Stimulated activated naive CD8-positive, alpha-beta T cell treated with anti-CD3 and anti-CD28 coated beads, Interleukin-15, amount 100 ng/mL, for 72 hours (primary cell): ENCODE data around the gene CDH2.
A peak's percentile ranks its signal among the peaks of the same experiment; 100 is the strongest.

ENCODE experiments used
- ATAC-seq: fragments of 150-1000 bp; cut with Tn5 transposase; 2 replicates; pipeline ENCODE4 v1.10.0; 2021; ENCODE audit warnings: mild to moderate bottlenecking, moderate library complexity
- DNase-seq, 2 donors: peaks; one replicate each; pipeline ENCODE4 v3.0.0; 2021 to 2022
- H3K27ac Mint-ChIP-seq, 2 donors: one replicate each; pipeline ENCODE4 v1.8.0; 2022; ENCODE audit warnings: mild to moderate bottlenecking in 2 of 2, mixed read lengths in 2 of 2, moderate library complexity in 2 of 2
- H3K27me3 Mint-ChIP-seq: one replicate; pipeline ENCODE4 v1.8.0; 2022; ENCODE audit warnings: mixed read lengths
- H3K4me1 Mint-ChIP-seq: one replicate; pipeline ENCODE4 v1.8.0; 2022; ENCODE audit warnings: mild to moderate bottlenecking, mixed read lengths
- H3K4me3 Mint-ChIP-seq, 2 donors: one replicate each; pipeline ENCODE4 v1.8.0; 2022; ENCODE audit warnings: mild to moderate bottlenecking in 2 of 2, mixed read lengths in 2 of 2, moderate library complexity in 1 of 2
- H3K9me3 Mint-ChIP-seq, 2 donors: one replicate each; pipeline ENCODE4 v1.8.0; 2022; ENCODE audit warnings: mixed read lengths in 2 of 2

The CDH2 gene

DNA sequence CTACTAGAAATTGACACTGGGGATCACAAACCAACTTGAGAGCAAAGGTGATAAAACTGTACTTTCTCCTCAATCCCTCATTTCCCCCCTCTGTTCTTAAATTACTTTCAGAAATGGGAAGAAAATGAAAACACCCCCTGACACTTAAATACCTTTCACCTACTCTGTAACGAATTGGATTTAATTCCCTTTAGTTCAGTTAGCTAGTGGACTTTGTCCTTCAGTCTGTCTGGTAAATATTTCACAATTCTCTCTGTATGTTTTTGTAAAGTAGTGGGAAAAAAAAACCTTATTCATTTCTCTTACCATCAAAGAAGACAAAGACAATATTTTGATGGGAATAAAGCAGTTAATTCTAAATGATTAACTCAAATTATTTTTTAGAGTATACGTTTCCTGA is 85.7 kb downstream of the CDH2 start:
- no peak for DNase-seq
- no peak overlapping the region for H3K4me3 Mint-ChIP-seq
- ATAC-seq: no peak
- peaks cover 0 to 6% of the 10 kb centered on the region in 2 donors for H3K9me3 Mint-ChIP-seq
- no peak overlapping the region for H3K27ac Mint-ChIP-seq
- no peaks in the 10 kb centered on the region for H3K27me3 Mint-ChIP-seq
- no peaks in the 10 kb centered on the region for H3K4me1 Mint-ChIP-seq

DNA sequence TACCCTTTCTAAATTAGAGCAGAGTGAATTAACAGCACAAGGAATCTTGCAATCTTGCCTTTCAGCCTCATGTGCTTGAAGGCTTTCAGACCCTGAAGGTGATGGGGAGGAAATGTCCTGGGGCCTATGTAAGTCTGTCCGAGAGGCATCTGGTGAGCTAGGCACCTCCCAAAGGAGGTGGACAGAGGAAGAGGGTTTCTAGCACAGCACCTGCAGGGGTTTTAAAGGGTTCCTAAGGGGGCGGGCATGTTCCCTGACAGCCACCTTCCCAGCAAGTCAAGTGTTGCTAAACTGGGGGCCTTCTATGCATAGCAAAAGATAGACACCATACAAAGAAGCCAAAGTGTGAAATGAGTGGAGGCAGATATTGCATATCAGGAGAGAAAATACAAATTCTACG is 88.5 kb downstream of the CDH2 start:
- Mint-ChIP-seq H3K27ac (no peak overlapping the region), H3K4me1 (no peaks in the 10 kb centered on the region)
- no peak for ATAC-seq

DNA sequence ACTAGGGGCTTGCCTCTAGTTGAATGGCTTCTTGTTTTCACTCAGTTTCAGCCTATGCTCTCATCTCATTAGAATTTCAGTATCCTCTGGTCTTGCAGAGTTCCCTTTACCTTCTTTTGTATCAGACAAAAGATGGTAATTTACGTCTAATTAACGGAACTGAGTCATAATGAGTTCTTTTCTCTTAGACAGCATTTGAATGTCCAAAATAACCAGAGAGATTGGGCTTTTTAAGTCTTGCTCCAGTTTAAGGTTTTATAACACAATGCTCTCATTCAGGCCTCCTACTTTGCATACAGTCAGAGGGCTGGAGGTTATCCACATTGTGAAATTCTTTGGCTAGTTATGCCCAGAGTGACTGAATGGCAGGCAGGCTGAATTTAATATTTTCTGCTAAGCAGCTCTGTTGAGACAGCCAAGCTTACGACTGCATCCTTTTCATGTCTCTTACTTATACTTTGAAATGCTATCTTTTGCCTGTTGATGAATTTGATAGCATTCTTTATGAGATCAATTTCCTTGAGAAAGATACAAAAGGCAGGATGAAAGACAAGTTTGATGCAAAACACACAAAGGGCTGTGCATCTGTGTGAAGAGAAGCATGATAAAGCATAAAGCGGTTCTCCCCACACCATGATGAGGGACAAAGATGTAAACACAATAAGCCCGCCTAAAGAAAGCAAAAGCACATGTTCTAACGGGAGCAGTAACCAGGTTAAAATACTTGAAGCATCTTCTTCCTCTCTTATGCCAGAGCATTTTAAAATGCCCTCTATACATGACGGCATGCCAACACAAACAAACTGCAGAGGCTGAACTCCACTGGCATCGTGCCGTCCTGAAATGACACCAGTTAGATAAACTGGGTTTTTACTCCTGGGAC is 90.0 kb downstream of the CDH2 start:
- no peak overlapping the region for H3K4me3 Mint-ChIP-seq
- peak overlapping the region in 1 of 2 donors; percentile 42 for H3K27ac Mint-ChIP-seq
- no peaks in the 10 kb centered on the region for H3K4me1 Mint-ChIP-seq
- H3K27me3 Mint-ChIP-seq: no peaks in the 10 kb centered on the region
- peaks cover 0 to 14% of the 10 kb centered on the region in 2 donors for H3K9me3 Mint-ChIP-seq
- DNase-seq: no peak
- no peak for ATAC-seq

More for the DNA sequence above, 88.5 kb downstream of the CDH2 start:
- Mint-ChIP-seq H3K4me3 (no peak overlapping the region), H3K9me3 (peaks cover 0 to 14% of the 10 kb centered on the region in 2 donors), H3K27me3 (no peaks in the 10 kb centered on the region)
- DNase-seq: no peak

DNA sequence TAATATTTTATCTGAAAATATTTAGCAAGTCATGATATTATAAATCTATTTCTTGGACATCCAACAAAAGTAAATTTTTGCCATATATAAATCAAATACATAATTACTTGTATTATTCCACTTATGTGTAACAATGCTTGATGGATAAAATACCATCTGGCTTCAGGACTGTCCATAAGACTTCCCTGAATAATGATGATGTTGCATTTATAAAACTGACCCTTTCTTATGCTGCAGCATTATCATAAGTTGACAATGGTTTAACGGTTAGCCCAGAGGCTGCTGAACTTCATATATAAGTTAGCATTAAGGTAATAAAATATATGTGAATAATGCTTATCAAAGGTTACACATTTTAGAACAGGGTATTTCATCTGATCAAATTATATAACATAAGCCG is 95.4 kb downstream of the CDH2 start:
- H3K4me1 Mint-ChIP-seq: no peaks in the 10 kb centered on the region
- no peak overlapping the region for H3K4me3 Mint-ChIP-seq
- no peak overlapping the region for H3K27ac Mint-ChIP-seq
- ATAC-seq: no peak
- peaks cover 0 to 8% of the 10 kb centered on the region in 2 donors for H3K9me3 Mint-ChIP-seq
- H3K27me3 Mint-ChIP-seq: no peaks in the 10 kb centered on the region
- DNase-seq: no peak

DNA sequence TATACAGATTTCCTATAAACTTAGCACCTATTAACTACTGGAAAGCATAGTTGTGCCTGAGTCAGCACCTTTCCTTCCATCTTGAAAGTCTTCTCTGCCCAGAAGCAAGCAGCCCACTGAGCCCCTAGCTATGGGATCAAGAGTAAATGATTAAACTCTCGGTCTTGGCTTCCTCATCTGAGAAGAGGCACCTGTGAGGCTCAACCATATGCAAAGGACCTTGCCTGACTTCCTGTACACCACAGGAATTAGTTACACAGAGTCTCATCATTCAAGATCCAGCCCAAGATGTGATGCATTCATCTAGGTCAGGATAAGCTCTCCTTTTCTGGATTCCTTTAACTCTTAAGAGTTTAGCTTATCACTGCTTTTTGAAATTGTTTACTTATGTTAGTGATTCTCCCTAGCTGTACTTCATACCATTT is 96.0 kb downstream of the CDH2 start:
- ATAC-seq (no peak), DNase-seq (no peak)
- no peaks in the 10 kb centered on the region for H3K4me1 Mint-ChIP-seq
- H3K4me3 Mint-ChIP-seq: no peak overlapping the region
- H3K9me3 Mint-ChIP-seq: peaks cover 0 to 8% of the 10 kb centered on the region in 2 donors
- no peak overlapping the region for H3K27ac Mint-ChIP-seq
- no peaks in the 10 kb centered on the region for H3K27me3 Mint-ChIP-seq

DNA sequence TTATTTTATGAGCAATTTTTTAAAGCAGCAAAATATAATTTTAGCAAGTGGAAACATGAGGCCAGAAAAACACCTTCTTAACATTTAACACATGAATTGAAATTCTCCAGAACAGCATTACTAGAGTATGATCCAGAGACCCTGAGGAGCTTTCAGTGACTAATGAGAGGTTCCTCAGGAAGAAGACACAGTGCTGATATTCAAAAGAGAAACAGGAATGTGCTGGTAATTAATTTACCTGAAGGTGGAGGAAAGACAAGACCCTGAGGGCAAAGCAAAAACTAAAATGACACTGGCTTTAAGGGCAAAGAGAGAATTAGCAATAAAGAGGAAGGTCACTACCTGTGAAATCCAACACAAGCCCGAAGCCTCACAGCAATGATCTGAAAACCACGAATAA is 97.0 kb downstream of the CDH2 start:
- DNase-seq (no peak), ATAC-seq (no peak)
- Mint-ChIP-seq H3K4me3 (no peak overlapping the region), H3K27ac (no peak overlapping the region), H3K9me3 (peaks cover 0 to under 1% of the 10 kb centered on the region in 2 donors), H3K27me3 (no peaks in the 10 kb centered on the region), H3K4me1 (no peaks in the 10 kb centered on the region)

DNA sequence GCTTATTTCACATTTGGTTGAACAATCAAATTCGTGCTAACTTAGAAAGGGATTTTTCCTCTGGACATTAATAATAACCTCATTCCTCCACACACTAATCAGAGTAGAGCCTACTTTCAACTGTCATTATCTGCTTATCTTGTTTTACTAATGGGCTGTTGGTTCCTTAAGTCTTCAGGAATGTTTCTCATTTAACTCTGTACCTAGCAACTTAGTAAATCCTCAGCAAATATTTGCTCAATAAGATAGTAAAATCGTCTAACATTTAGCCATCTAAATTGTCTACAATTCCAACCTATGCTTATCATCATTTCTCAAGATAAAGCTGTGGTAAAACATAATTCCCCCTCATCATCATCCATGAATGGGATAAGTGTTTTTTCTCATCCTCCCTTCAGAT is 98.1 kb downstream of the CDH2 start:
- DNase-seq (no peak), ATAC-seq (no peak)
- H3K9me3 Mint-ChIP-seq: no peaks in the 10 kb centered on the region
- H3K4me3 Mint-ChIP-seq: no peak overlapping the region
- H3K27ac Mint-ChIP-seq: peak overlapping the region in 1 of 2 donors; percentile 5
- no peaks in the 10 kb centered on the region for H3K4me1 Mint-ChIP-seq
- no peaks in the 10 kb centered on the region for H3K27me3 Mint-ChIP-seq

DNA sequence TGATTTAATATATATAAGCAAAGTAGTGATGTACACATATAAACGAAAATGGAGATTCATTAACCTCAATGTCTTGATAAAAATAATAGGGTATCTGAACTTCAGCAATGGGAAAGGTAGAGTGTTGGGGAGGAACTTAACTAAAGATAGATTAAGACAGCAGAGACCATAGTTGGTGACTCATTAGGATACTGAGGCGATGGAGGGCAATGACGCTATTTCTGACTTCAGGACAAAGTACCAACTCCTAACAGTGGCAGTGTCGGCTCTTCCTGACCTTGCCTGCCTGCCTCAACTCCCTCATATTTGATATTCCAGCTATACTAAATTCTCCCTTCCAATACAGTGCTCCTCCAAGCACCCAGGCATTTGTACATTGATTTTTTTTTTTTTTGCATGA is 98.6 kb downstream of the CDH2 start:
- ATAC-seq (no peak), DNase-seq (no peak)
- Mint-ChIP-seq H3K4me1 (no peaks in the 10 kb centered on the region), H3K4me3 (no peak overlapping the region), H3K27me3 (no peaks in the 10 kb centered on the region), H3K27ac (peak overlapping the region in 1 of 2 donors; percentile 5), H3K9me3 (no peaks in the 10 kb centered on the region)

DNA sequence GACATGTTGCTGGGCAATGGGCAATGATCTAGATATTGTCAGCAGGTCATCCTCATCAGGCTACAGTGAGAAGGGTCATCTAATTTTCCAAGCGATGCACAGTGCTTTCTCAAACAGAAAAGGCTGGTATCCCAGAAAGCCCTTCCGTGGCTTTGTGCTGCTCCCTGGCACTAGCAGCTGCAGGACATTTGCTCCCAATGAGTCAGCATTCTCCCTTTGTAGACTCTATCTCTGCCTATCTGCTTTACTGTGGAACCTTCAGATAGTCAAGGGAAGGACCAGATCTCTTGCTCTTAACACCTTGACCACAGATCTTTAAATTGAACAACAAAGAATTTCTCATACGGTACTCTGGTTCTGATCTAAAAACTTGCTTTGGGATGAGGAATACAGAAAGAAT is 101.4 kb downstream of the CDH2 start:
- no peaks in the 10 kb centered on the region for H3K4me1 Mint-ChIP-seq
- no peak overlapping the region for H3K27ac Mint-ChIP-seq

DNA sequence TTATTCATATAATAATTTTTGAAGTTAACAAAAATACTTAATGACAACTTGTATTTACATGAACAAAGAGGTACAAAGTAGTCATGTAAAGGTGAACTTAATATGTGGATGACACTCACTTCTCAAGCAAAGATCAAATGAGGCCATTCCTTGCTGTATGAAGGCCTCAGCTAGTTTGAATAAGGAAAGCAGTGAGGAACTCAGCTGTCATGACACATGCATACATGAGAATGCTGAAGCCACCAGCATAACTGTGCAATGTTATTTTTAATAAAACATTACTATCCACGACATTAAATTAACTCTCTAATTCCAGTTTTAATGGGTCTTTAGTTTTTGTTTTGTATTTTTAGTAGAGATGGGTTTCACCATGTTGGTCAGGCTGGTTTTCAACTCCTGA is 102.9 kb downstream of the CDH2 start:
- no peak overlapping the region for H3K27ac Mint-ChIP-seq

More for the DNA sequence above, 101.4 kb downstream of the CDH2 start:
- no peak for DNase-seq
- no peak for ATAC-seq
- H3K9me3 Mint-ChIP-seq: peaks cover 7 to 11% of the 10 kb centered on the region in 2 donors
- no peaks in the 10 kb centered on the region for H3K27me3 Mint-ChIP-seq
- H3K4me3 Mint-ChIP-seq: no peak overlapping the region

DNA sequence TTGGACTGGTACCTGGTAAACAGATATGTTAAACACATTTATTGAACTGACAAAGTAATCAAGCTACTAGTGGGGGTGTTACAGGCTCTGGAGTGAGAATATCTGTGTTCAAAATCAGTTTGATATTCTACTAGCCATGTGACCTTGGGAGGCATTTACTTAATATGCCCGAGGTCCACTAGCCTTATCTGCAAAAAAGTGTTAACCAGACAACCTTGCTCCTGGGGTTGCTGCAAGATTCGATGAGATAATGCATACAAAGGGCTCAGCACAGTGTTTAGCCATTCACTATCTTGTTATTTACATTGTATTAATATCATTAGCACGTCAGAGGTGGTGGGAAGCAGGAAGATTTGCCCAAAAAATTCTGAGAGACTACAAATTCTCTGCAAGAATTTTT is 103.3 kb downstream of the CDH2 start:
- ATAC-seq: no peak
- Mint-ChIP-seq H3K9me3 (peaks cover 16 to 18% of the 10 kb centered on the region in 2 donors), H3K4me3 (no peak overlapping the region), H3K27ac (no peak overlapping the region), H3K27me3 (no peaks in the 10 kb centered on the region), H3K4me1 (no peaks in the 10 kb centered on the region)
- no peak for DNase-seq

More for the DNA sequence above, 102.9 kb downstream of the CDH2 start:
- Mint-ChIP-seq H3K4me1 (no peaks in the 10 kb centered on the region), H3K4me3 (no peak overlapping the region), H3K9me3 (peaks cover 16 to 18% of the 10 kb centered on the region in 2 donors), H3K27me3 (no peaks in the 10 kb centered on the region)
- ATAC-seq: no peak
- DNase-seq: no peak

DNA sequence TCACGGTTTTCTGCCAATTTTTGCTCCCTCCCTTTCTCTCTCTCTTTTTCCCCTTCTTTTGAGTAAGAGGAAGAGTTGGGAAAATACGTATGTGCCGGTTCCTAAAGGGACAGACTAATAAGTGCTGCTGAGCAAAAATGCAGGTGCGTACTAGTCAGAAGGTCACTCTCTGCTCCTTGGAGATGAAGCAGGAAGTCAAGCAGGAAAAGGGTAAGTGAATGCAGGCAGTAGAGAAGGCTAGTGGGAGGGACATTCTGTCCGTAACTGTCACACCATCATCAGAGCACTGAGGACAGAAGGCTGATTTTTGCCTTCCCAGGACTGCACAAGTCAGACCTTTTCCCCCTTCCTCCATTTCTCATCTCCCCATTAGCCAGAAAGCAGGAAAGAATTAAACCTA is 105.7 kb downstream of the CDH2 start:
- Mint-ChIP-seq H3K4me3 (no peak overlapping the region), H3K27me3 (no peaks in the 10 kb centered on the region), H3K4me1 (no peaks in the 10 kb centered on the region), H3K27ac (no peak overlapping the region), H3K9me3 (peaks cover 16 to 25% of the 10 kb centered on the region in 2 donors)
- ATAC-seq (no peak), DNase-seq (no peak)

DNA sequence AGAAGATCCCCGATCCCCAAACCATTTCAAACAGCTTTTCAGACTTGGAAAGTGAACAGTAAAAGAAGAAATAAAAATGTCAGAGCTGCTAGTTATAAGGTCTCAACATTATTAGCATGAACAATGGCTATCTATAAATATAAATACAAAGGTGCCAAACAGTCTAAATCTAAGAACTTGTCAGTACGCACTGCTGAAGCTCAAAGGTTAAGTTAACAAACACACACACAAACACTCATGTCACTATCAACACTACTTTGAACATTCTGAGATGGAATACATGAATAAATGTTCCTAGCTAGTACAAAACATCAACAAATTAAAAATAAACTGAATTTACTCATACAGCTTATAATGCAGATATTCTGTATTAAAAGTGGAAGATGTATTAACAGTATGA is 108.7 kb downstream of the CDH2 start:
- H3K9me3 Mint-ChIP-seq: peaks cover 16 to 30% of the 10 kb centered on the region in 2 donors
- no peaks in the 10 kb centered on the region for H3K4me1 Mint-ChIP-seq
- ATAC-seq: no peak
- H3K27ac Mint-ChIP-seq: no peak overlapping the region
- H3K4me3 Mint-ChIP-seq: no peak overlapping the region
- H3K27me3 Mint-ChIP-seq: no peaks in the 10 kb centered on the region
- DNase-seq: no peak

DNA sequence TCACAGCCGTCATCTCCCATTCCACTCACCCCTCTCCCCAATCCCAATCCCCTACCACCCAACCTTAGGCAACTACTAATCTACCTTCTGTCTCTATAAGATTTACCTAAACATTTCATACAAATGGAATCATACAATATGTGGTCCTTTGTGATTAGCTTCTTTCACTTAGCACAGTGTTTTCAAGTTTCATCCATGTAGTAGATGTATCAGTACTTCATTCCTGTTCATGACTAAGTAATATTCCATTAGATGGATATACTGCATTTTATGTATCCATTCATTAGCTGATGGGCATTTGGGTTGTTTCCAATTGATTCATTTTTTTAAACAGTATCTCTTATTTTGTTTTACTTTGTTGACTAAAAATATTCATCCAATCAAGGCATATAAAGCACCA is 109.6 kb downstream of the CDH2 start:
- no peak overlapping the region for H3K27ac Mint-ChIP-seq
- no peaks in the 10 kb centered on the region for H3K4me1 Mint-ChIP-seq
- DNase-seq (no peak), ATAC-seq (no peak)
- H3K4me3 Mint-ChIP-seq: no peak overlapping the region
- H3K9me3 Mint-ChIP-seq: peaks cover 14 to 29% of the 10 kb centered on the region in 2 donors
- no peaks in the 10 kb centered on the region for H3K27me3 Mint-ChIP-seq

DNA sequence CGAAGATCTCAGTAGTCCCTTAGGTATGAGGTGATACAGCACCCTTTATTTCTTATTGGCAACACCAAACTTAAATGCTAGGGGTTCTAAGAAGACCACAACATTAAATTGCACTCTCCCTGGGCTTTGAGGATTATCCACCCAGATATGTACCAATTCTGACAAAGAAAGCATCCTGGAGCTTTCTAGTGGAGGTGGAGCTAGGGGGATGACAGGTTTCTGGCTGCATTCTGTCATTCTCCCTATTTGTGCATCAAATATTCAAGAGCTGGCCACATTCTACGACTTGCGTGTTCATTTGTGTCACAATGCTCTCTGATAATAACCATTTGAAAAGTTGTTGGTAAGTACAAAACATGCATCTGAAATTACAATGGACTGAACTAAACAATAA is 111.1 kb downstream of the CDH2 start:
- Mint-ChIP-seq H3K27me3 (no peaks in the 10 kb centered on the region), H3K4me1 (no peaks in the 10 kb centered on the region), H3K9me3 (peaks cover 7 to 25% of the 10 kb centered on the region in 2 donors), H3K4me3 (no peak overlapping the region), H3K27ac (no peak overlapping the region)
- ATAC-seq (no peak), DNase-seq (no peak)

DNA sequence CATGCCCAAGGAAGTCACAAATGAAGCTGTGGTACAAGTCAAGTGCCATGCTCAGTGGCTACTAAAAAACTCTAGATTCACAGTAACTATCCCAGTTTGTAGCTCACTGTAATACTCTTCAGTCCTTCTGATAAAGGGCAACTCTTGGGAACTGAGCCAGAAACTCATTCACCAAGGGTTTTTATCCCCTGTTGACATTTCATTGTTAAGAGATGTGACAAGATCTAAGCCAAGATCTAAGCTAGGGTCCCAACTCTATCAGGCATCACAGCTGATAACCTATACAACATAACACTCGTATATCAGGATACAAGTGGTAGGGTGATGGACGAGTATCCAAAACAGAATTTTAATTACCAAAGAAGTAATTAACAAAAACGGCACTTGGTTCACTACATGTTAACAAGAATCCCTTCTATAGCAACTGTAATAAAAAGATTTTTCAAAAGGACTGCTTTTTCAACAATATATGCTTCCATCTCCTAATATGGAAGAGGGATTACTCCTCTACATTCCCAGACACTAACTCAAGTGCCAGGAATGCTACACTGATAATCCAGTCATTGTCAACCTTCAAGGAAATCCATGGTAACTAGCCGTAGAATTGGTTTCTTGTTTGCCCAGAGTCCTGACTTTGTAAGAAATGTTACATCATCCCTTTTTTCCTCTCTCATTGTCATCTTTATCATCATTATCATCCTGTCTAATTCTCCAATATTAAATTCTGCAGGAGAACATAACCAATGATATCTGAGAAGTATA is 111.7 kb downstream of the CDH2 start:
- no peak overlapping the region for H3K4me3 Mint-ChIP-seq
- no peaks in the 10 kb centered on the region for H3K4me1 Mint-ChIP-seq
- no peak for DNase-seq
- H3K27me3 Mint-ChIP-seq: no peaks in the 10 kb centered on the region
- no peak overlapping the region for H3K27ac Mint-ChIP-seq
- ATAC-seq: no peak
- H3K9me3 Mint-ChIP-seq: peaks cover 2 to 20% of the 10 kb centered on the region in 2 donors
